Gastroesophageal sphincter (tissue), 4 donors: ENCODE measurements around the gene CLASP1. TPM values are rescaled to one million over a fixed set of nuclear protein-coding genes. Genes with fewer than 3 reads are reported as not detected.

Experiments used
- ATAC-seq: fragments of 150-250 bp; one replicate; pipeline ENCODE4 v1.9.1; 2016; ENCODE audit warnings: mild to moderate bottlenecking, moderate library complexity
- H3K27ac ChIP-seq, 4 donors: fragments of 200-600 bp; sonication (generic) in 3 of 4; 1 replicate in 3 of 4; 2 replicates in 1 of 4; pipeline ENCODE4 v1.5.1; 2016 to 2019
- H3K27me3 ChIP-seq: fragments of 200-600 bp; sonication (generic); one replicate; pipeline ENCODE4 v1.5.1; 2019
- H3K36me3 ChIP-seq, 2 donors: fragments of 200-600 bp; sonication (generic); one replicate each; pipeline ENCODE4 v1.5.1; 2019; ENCODE audit warnings: control low read depth in 1 of 2
- H3K4me1 ChIP-seq, 3 donors: fragments of 200-600 bp; sonication (generic); 1 replicate in 2 of 3; 2 replicates in 1 of 3; pipeline ENCODE4 v1.5.1; 2016 to 2019; ENCODE audit warnings: control low read depth in 2 of 3
- H3K4me3 ChIP-seq, 2 donors: fragments of 200-600 bp; sonication (generic); one replicate each; pipeline ENCODE4 v1.5.1; 2019; ENCODE audit warnings: mild to moderate bottlenecking in 1 of 2, moderate library complexity in 1 of 2
- H3K9me3 ChIP-seq, 3 donors: fragments of 200-600 bp; sonication (generic); one replicate each; pipeline ENCODE4 v1.5.1; 2017 to 2019; ENCODE audit warnings: control low read depth in 2 of 3
- EP300 ChIP-seq: sonication (generic); formaldehyde crosslinking; IDR thresholded peaks from one replicate; pipeline ENCODE4 v1.6.1; 2017; ENCODE audit warnings: antibody characterized with exemption, mild to moderate bottlenecking
- POLR2A ChIP-seq, 2 donors: fragments of 450-650 bp; IDR thresholded peaks; one replicate each; pipeline ENCODE4 v1.6.1; 2017; ENCODE audit warnings: antibody characterized with exemption in 2 of 2, mild to moderate bottlenecking in 2 of 2, moderate library complexity in 1 of 2
- POLR2AphosphoS5 ChIP-seq: sonication (generic); formaldehyde crosslinking; IDR thresholded peaks from one replicate; pipeline ENCODE4 v1.6.1; 2017; ENCODE audit warnings: antibody characterized with exemption
- WGBS, 2 donors: methylation state at CpG; one replicate each; pipeline ENCODE4 v1.1.5; 2018; ENCODE audit warnings: low coverage in 1 of 2; 5-methylcytosine and 5-hydroxymethylcytosine counted together
- total RNA-seq, 4 donors: library from RNA; depleted of rRNA; stranded (reverse); fragments of >200 nt; gene quantifications; one replicate each; pipeline ENCODE4 v1.1.0, GENCODE V29; 2016
- TF ChIP-seq, protein P1 (sequence below), 4 experiments: fragments of 200-600 bp in 2 of 4; fragments of 450-650 bp in 2 of 4; sonication (generic) in 1 of 4; IDR thresholded peaks; one replicate each; pipeline ENCODE4 v1.5.1; 2017 to 2019; ENCODE audit warnings: antibody characterized with exemption in 4 of 4, mild to moderate bottlenecking in 2 of 4, moderate library complexity in 2 of 4

The CLASP1 gene
- total RNA-seq, 4 donors from 2014 or later: 72.0 to 108 (median 84.7) TPM

DNA sequence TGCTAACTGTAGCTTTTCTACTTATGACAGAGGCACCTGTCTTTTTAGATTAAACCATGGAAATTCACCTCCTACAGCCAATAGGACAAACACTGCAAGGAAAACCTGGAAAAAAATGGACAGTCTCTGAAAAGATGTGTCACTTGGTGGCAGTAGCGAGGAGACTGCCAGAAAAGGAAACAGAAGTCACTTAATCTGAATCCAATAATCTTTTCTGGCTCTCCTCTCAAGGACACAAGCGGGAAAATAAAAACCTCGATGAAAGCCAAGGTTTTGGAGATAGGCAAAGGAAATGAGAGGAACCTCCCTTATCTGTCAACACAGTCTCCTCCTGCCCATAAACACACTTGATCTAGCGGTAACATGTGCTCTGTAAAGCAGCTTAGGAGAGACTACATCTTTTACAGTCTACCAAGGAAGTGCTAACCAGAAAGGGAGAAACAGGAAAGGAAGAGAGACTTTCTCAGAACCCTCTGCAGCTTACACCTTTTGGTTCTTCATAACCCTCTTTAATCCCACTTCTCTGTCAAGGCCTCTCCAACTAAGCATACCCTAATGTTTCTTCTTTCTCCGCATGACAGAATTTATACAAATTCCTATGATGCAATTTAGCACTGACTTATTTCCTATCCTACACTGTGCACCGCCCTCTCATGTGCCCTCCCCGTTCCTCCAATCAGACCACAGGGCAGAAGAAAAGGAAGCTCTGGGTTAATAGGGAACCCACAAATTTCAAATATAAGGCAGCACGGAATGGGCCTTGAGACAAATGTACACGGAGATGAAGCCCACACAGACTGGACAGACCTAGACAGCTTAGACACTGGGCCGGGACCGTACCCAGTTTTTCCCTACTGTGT lies 52.8 kb downstream of the CLASP1 start:
- ATAC-seq: peak; percentile 78
- Histone ChIP-seq H3K36me3 (no peaks in the 10 kb centered on the region), H3K4me3 (peak overlapping the region; percentile 8 to 26), H3K27ac (peak overlapping the region; percentile 37 to 61 (median 52)), H3K4me1 (peaks cover 4 to 39% (median 5%) of the 10 kb centered on the region in 3 donors), H3K9me3 (no peaks in the 10 kb centered on the region), H3K27me3 (no peaks in the 10 kb centered on the region)
- no peak for TF ChIP-seq POLR2AphosphoS5
- TF ChIP-seq EP300: no peak
- TF ChIP-seq, protein P1, sequence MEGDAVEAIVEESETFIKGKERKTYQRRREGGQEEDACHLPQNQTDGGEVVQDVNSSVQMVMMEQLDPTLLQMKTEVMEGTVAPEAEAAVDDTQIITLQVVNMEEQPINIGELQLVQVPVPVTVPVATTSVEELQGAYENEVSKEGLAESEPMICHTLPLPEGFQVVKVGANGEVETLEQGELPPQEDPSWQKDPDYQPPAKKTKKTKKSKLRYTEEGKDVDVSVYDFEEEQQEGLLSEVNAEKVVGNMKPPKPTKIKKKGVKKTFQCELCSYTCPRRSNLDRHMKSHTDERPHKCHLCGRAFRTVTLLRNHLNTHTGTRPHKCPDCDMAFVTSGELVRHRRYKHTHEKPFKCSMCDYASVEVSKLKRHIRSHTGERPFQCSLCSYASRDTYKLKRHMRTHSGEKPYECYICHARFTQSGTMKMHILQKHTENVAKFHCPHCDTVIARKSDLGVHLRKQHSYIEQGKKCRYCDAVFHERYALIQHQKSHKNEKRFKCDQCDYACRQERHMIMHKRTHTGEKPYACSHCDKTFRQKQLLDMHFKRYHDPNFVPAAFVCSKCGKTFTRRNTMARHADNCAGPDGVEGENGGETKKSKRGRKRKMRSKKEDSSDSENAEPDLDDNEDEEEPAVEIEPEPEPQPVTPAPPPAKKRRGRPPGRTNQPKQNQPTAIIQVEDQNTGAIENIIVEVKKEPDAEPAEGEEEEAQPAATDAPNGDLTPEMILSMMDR (IDR thresholded peaks at IDR 0.05): peak in 2 of 4 experiments; percentile 32 to 57
- WGBS, 2 donors: 38 to 47% methylated on average over 10 to 11 of the region's 11 CpGs

DNA sequence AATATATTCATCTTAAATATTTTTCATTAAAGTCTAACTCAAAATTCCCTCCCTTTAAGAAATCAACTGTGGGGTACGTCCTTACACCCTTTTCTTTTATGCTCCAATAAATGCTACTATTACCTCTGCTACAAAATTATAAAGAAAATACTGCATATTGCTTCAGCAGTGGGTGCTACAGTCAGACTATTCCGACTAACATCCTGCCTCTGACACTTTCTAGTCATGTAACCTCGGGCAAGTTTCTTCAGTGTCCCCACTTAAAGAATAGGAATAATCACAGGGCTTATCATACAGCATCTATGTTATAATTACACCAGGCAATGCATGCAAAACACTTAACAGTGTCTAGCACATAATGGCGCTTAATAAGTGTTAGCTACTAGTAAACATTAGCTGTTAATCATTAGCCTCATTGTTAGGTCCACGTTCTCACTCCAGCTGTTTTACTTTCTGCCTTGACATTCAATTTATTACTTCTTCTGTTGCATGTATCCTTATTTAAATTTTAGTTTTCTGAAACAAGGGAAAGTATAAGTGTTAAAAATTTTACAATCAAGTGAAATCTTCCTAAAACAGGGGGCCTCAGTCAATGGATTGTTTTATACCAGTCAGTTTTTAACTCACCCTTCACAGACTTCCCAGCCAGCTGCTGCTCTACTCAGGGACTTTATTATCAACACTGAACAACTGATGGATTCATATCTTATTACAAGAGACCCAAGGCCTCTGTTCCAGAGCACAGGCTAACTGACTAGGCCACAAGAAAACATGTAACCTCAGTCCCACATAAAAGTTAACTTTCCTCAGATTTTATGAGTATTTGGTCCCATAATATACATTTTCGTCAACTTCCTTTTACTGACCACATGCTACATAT lies 54.0 kb downstream of the CLASP1 start:
- TF ChIP-seq EP300: no peak
- TF ChIP-seq POLR2AphosphoS5: no peak
- TF ChIP-seq POLR2A (IDR thresholded peaks at IDR 0.05): no peak
- TF ChIP-seq, protein P1 (IDR thresholded peaks at IDR 0.05): no peak
- ATAC-seq: no peak
- Histone ChIP-seq H3K4me1 (peaks cover 4 to 41% (median 5%) of the 10 kb centered on the region in 3 donors), H3K27ac (peak overlapping the region in 1 of 4 donors; percentile 1), H3K4me3 (no peak overlapping the region), H3K27me3 (no peaks in the 10 kb centered on the region), H3K36me3 (no peaks in the 10 kb centered on the region), H3K9me3 (no peaks in the 10 kb centered on the region)
- WGBS, 2 donors: 59% methylated on average over 5 to 6 of the region's 6 CpGs

DNA sequence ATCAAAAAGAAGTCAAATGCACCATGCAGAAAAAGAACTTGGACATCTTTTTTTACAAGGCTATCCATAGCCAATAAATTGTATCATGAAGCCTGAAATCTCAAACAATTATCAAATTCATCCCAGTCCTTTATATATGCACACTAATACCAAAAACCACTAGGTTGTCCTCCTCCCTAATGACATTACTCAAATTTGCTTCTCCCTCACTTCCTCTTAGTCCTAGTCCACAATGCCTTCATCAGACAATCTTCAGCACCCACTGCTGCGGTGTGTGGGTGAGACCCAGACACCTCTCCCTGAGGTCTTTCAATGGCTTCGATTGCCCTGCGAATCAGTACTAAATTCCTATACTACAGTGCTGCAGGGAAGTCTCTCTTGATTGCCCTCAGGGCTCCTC lies 58.1 kb downstream of the CLASP1 start:
- Histone ChIP-seq H3K36me3 (peaks cover 0 to 5% of the 10 kb centered on the region in 2 donors), H3K4me3 (no peak overlapping the region), H3K27me3 (no peaks in the 10 kb centered on the region), H3K9me3 (no peaks in the 10 kb centered on the region), H3K4me1 (peaks cover 4 to 19% (median 4%) of the 10 kb centered on the region in 3 donors), H3K27ac (no peak overlapping the region)
- 82 to 100% methylated on average over 2 to 3 of the region's 3 CpGs for WGBS, 2 donors
- no peak for ATAC-seq
- TF ChIP-seq POLR2A (IDR thresholded peaks at IDR 0.05): no peak
- TF ChIP-seq EP300: no peak
- TF ChIP-seq POLR2AphosphoS5: no peak
- TF ChIP-seq, protein P1 (IDR thresholded peaks at IDR 0.05): no peak

DNA sequence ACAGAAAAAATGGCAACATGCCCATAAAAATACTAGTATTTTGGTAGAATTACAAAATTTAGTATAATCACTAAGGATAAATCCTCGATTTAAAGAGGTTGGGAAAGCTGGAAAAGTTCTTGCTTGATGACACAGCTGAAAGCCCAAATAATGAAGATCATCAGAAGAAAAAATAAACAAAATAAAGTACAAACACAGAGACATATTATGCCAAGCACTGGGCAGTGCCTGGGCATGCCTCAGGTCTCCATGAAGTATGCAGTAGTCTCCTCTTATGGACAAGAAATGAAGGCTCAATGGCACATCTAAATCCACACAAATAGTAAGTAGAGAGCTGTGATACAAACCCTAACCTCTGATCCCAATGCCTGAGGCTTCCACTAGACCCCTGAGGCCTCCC lies 60.9 kb downstream of the CLASP1 start:
- Histone ChIP-seq H3K27ac (no peak overlapping the region), H3K4me1 (peaks cover 0 to 11% (median 0%) of the 10 kb centered on the region in 3 donors), H3K9me3 (no peaks in the 10 kb centered on the region), H3K27me3 (no peaks in the 10 kb centered on the region), H3K4me3 (no peak overlapping the region), H3K36me3 (peaks cover 0 to 5% of the 10 kb centered on the region in 2 donors)
- no peak for ATAC-seq
- 86% methylated on average over 1 of the region's 1 CpG; no CpG with 5 or more reads in 1 of the 2 donors for WGBS, 2 donors
- TF ChIP-seq POLR2A (IDR thresholded peaks at IDR 0.05): no peak
- no peak for TF ChIP-seq EP300
- TF ChIP-seq, protein P1 (IDR thresholded peaks at IDR 0.05): no peak
- no peak for TF ChIP-seq POLR2AphosphoS5
